Fibroblast of lung (primary cell): Measurements from ENCODE around the gene SPPL2A. TPM values are rescaled to one million over a fixed set of nuclear protein-coding genes. Genes with fewer than 3 reads are reported as not detected.

Source experiments
- DNase-seq, 2 donors: peaks; one replicate each; pipeline versions ENCODE4 v3.0.0 to v3.0.0-alpha.2; 2010; ENCODE audit warnings: low read depth in 2 of 2
- H2AFZ ChIP-seq: 2 replicates; pipeline ENCODE4 v1.5.1; 2012; ENCODE audit warnings: low read length, control low read depth, inconsistent platforms
- H3K27ac ChIP-seq: 2 replicates; pipeline ENCODE4 v1.5.1; 2011; ENCODE audit warnings: low read length, control low read depth; ENCODE audit not compliant: insufficient read depth
- H3K27me3 ChIP-seq: 2 replicates; pipeline ENCODE4 v1.5.1; 2011; ENCODE audit warnings: mild to moderate bottlenecking, low read length; ENCODE audit not compliant: control insufficient read depth, insufficient read depth
- H3K36me3 ChIP-seq: 2 replicates; pipeline ENCODE4 v1.5.1; 2011; ENCODE audit warnings: low read length; ENCODE audit not compliant: control insufficient read depth, insufficient read depth
- H3K4me1 ChIP-seq: 2 replicates; pipeline ENCODE4 v1.5.1; 2011; ENCODE audit warnings: low read length; ENCODE audit not compliant: control insufficient read depth, insufficient read depth; ENCODE audit errors: extremely low read depth
- H3K4me2 ChIP-seq: 2 replicates; pipeline ENCODE4 v1.5.1; 2011; ENCODE audit warnings: low read length, control low read depth; ENCODE audit not compliant: insufficient read depth; ENCODE audit errors: extremely low read depth
- H3K4me3 ChIP-seq, 4 experiments: fragments of 200-600 bp in 1 of 4; sonication (generic) in 1 of 4; replicated peaks in 1 of 4; 2 replicates each; pipeline ENCODE4 v1.5.1; 2011 to 2016; ENCODE audit warnings: low read length in 4 of 4, low read depth in 3 of 4, mild to moderate bottlenecking in 3 of 4, control low read depth in 2 of 4, inconsistent platforms in 1 of 4, mixed read lengths in 1 of 4; ENCODE audit not compliant: insufficient read depth in 1 of 4; ENCODE audit errors: control extremely low read depth in 1 of 4
- H3K79me2 ChIP-seq: 2 replicates; pipeline ENCODE4 v1.5.1; 2012; ENCODE audit warnings: mild to moderate bottlenecking, low read length, inconsistent platforms; ENCODE audit not compliant: control insufficient read depth, insufficient read depth
- H3K9ac ChIP-seq: 2 replicates; pipeline ENCODE4 v1.5.1; 2011; ENCODE audit warnings: mild to moderate bottlenecking, low read length, control low read depth; ENCODE audit not compliant: insufficient read depth
- H3K9me3 ChIP-seq: 2 replicates; pipeline ENCODE4 v1.5.1; 2012; ENCODE audit warnings: low read depth, low read length; ENCODE audit not compliant: control insufficient read depth, insufficient read depth
- H4K20me1 ChIP-seq: 2 replicates; pipeline ENCODE4 v1.5.1; 2011; ENCODE audit warnings: low read length; ENCODE audit not compliant: control insufficient read depth, insufficient read depth; ENCODE audit errors: extremely low read depth
- CTCF ChIP-seq, 2 donors: IDR thresholded peaks in 1 of 2; conservative IDR thresholded peaks in 1 of 2; 1 replicate in 1 of 2; 2 replicates in 1 of 2; pipeline ENCODE4 v1.5.1; 2011 to 2012; ENCODE audit warnings: low read length in 2 of 2, control low read depth in 1 of 2, inconsistent platforms in 1 of 2, low read depth in 1 of 2, mild to moderate bottlenecking in 1 of 2
- EZH2 ChIP-seq: IDR thresholded peaks from 2 replicates; pipeline ENCODE4 v1.5.1; 2012; ENCODE audit warnings: low read length, control low read depth, mild to moderate bottlenecking; ENCODE audit errors: missing control alignments
- polyA plus RNA-seq, 2 donors: library from polyadenylated mRNA; depleted of rRNA in 1 of 2; stranded (reverse) in 1 of 2; unstranded in 1 of 2; fragments of >200 nt; gene quantifications; 2 replicates each; pipeline ENCODE4 v1.2.1, GENCODE V29; 2011 to 2012; ENCODE audit warnings: missing spikeins in 1 of 2
- total RNA-seq: library from RNA; depleted of rRNA; stranded (reverse); fragments of >200 nt; gene quantifications from 2 replicates; pipeline ENCODE4 v1.2.1, GENCODE V29; 2014

Gene SPPL2A
- total and polyA plus RNA-seq, 2 donors (not counting 1 experiment from before 2014, with no cell fraction given) = 97.6 to 120 TPM

DNA sequence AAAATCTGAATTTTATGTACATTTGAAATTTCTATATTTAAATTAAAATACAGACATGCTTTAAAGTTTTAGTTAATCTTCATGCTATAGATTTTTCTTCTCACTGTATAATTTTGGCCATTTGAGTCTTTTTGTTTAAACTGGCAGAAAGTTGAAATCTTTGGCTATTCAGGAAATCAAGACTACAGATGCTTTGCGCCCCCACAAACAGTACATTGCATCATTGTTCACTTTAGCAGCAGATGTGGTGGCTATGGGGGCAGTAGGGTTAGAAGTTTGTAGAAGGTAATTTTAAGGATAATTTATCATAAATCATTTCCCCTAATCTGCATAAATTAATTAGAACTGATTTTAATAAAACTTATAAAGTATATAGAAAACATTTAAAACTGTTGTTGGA, 20.9 kb downstream of the SPPL2A start:
- H3K4me1 ChIP-seq = no peaks in the 10 kb centered on the region
- peak; percentile 15 to 28 for DNase-seq
- no peak for TF ChIP-seq EZH2
- TF ChIP-seq CTCF (conservative IDR thresholded peaks at IDR 0.05 in 1 of 2, IDR thresholded peaks at IDR 0.05 in 1 of 2; ENCODE audit: low read depth in 1 of 2, low read length in 2 of 2) = no peak
- H3K27ac ChIP-seq = no peak overlapping the region
- H3K9me3 ChIP-seq = no peaks in the 10 kb centered on the region
- H2AFZ ChIP-seq = no peak overlapping the region
- H3K9ac ChIP-seq = no peak overlapping the region
- no peaks in the 10 kb centered on the region for H4K20me1 ChIP-seq
- H3K79me2 ChIP-seq = no peaks in the 10 kb centered on the region
- H3K36me3 ChIP-seq = no peaks in the 10 kb centered on the region
- no peak overlapping the region for H3K4me3 ChIP-seq
- H3K27me3 ChIP-seq = no peaks in the 10 kb centered on the region
- H3K4me2 ChIP-seq = no peak overlapping the region

GRCh38 chr15:50740955-50741354, 24.6 kb downstream of the SPPL2A start:
- Histone ChIP-seq H3K27me3 (no peaks in the 10 kb centered on the region), H3K36me3 (no peaks in the 10 kb centered on the region), H3K4me3 (no peak overlapping the region), H2AFZ (no peak overlapping the region), H3K4me2 (no peak overlapping the region), H3K4me1 (no peaks in the 10 kb centered on the region), H4K20me1 (no peaks in the 10 kb centered on the region), H3K9me3 (no peaks in the 10 kb centered on the region), H3K79me2 (no peaks in the 10 kb centered on the region), H3K9ac (no peak overlapping the region), H3K27ac (no peak overlapping the region)
- no peak for DNase-seq
- no peak for TF ChIP-seq EZH2

DNA sequence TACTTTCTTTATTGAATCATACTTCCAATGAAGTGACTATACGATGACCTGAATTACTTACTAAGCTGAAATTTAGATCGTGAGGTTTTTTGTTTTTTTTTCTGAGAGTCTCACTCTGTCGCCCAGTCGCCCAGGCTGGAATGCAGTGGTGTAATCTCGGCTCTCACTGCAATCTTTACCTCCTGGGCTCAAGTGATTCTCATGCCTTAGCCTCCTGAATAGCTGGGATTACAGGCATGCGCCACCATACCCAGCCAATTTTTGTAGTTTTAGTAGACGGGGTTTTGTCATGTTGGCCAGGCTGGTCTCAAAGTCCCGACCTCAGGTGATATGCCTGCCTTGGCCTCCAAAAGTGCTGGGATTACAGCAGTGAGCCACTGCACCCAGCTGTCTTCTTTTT, 28.7 kb downstream of the SPPL2A start:
- Histone ChIP-seq H3K4me3 (no peak overlapping the region), H2AFZ (no peak overlapping the region), H3K27me3 (no peaks in the 10 kb centered on the region), H3K9ac (no peak overlapping the region), H3K9me3 (no peaks in the 10 kb centered on the region), H3K27ac (no peak overlapping the region), H3K79me2 (no peaks in the 10 kb centered on the region), H3K36me3 (peaks cover 4% of the 10 kb centered on the region), H4K20me1 (no peaks in the 10 kb centered on the region), H3K4me1 (no peaks in the 10 kb centered on the region), H3K4me2 (no peak overlapping the region)
- no peak for DNase-seq
- TF ChIP-seq EZH2 (no peak), CTCF (conservative IDR thresholded peaks at IDR 0.05 in 1 of 2, IDR thresholded peaks at IDR 0.05 in 1 of 2; ENCODE audit: low read depth in 1 of 2, low read length in 2 of 2) (no peak)
